Measurements from ENCODE around the gene GOSR2. TPM values are rescaled to one million over a fixed set of nuclear protein-coding genes. Genes with fewer than 3 reads are reported as not detected.

Gene GOSR2
- total RNA-seq, 1 experiment from 2014 or later, result 53.5 TPM

- TF ChIP-seq CTCF (conservative IDR thresholded peaks at IDR 0.05), result no peak
- Histone ChIP-seq H3K79me2 (ENCODE audit: insufficient read depth, low read length) (no peaks in the 10 kb centered on the region), H3K9me3 (ENCODE audit: control insufficient read depth, low read depth, low read length) (no peaks in the 10 kb centered on the region), H3K79me1 (ENCODE audit: insufficient read depth, low read depth, low read length, poor library complexity, severe bottlenecking) (no peaks in the 10 kb centered on the region), H2BK12ac (ENCODE audit: insufficient read length, low read depth, low read length) (no peak overlapping the region), H3K4me1 (ENCODE audit: insufficient read depth, low read length) (no peaks in the 10 kb centered on the region), H2BK5ac (ENCODE audit: insufficient read length, low read length) (no peak overlapping the region), H4K5ac (ENCODE audit: insufficient read length, low read depth, low read length) (no peak overlapping the region), H3K23me2 (ENCODE audit: insufficient read length, low read depth, low read length, poor library complexity, severe bottlenecking) (no peaks in the 10 kb centered on the region), H2BK20ac (ENCODE audit: low read depth, low read length, poor library complexity, severe bottlenecking) (no peak overlapping the region), H2AK5ac (ENCODE audit: insufficient read length, low read length) (no peak overlapping the region), H2AFZ (ENCODE audit: low read length) (no peak overlapping the region), H3K4ac (ENCODE audit: low read depth, low read length) (no peak overlapping the region), H3K9ac (ENCODE audit: extremely low read depth, insufficient read length, low read length) (no peak overlapping the region), H4K20me1 (ENCODE audit: control insufficient read depth, insufficient read depth, insufficient read length) (peaks cover 2% of the 10 kb centered on the region), H4K8ac (replicated peaks; ENCODE audit: insufficient read length, low read depth, low read length) (no peak overlapping the region), H3K14ac (ENCODE audit: insufficient read depth, low read length) (no peak overlapping the region), H3K23ac (ENCODE audit: insufficient read length, low read depth, low read length) (no peak overlapping the region), H3K18ac (ENCODE audit: insufficient read length, low read depth, low read length) (no peak overlapping the region), H3K4me2 (ENCODE audit: insufficient read depth, insufficient read length, low read length) (no peak overlapping the region), H3T11ph (ENCODE audit: low read length) (no peak overlapping the region), H2BK120ac (ENCODE audit: low read depth, low read length, poor library complexity, severe bottlenecking) (no peak overlapping the region), H3K56ac (ENCODE audit: insufficient read length, low read depth, low read length) (no peak overlapping the region), H4K91ac (ENCODE audit: insufficient read length, low read depth, low read length) (no peak overlapping the region), H3K27me3 (ENCODE audit: insufficient read depth, low read length) (no peaks in the 10 kb centered on the region), H3K27ac (ENCODE audit: insufficient read length, low read depth, low read length) (no peak overlapping the region), H2BK15ac (ENCODE audit: low read depth, low read length) (no peak overlapping the region)
- Mint-ChIP-seq H3K4me3 (no peak overlapping the region), H3K4me1 (peaks cover 7 to 17% of the 10 kb centered on the region in 2 experiments), H3K27me3 (ENCODE audit: low read depth) (peaks cover 11% of the 10 kb centered on the region), H3K9me3 (no peaks in the 10 kb centered on the region), H3K36me3 (ENCODE audit: insufficient read depth in 1 of 3, low read depth in 3 of 3) (no peaks in the 10 kb centered on the region), H3K27ac (no peak overlapping the region)
- DNase-seq, result no peak
- no CpG with 5 or more reads among the region's 1 CpG for WGBS (ENCODE audit: extremely low coverage, insufficient read length, low lambda C conversion rate)
Observed at GRCh38 chr17:46888727-46889126, 34.2 kb upstream of the GOSR2 start.

Measured in H9 (cell line).